SK-N-SH treated with all-trans-retinoic acid at 6 μM for 48 hours (cell line): ENCODE data around the gene ABCA1.

Source experiments
- ATAC-seq: fragments of 200-7000 bp; cut with Tn5 transposase; 3 replicates; pipeline ENCODE4 v1.9.1; 2020; ENCODE audit warnings: mild to moderate bottlenecking, moderate library complexity
- ARNTL ChIP-seq: fragments of 450-650 bp; formaldehyde crosslinking; IDR thresholded peaks from 2 replicates; pipeline ENCODE4 v1.5.0; 2020; ENCODE audit warnings: low read depth, mild to moderate bottlenecking, moderate library complexity, borderline replicate concordance
- BACH2 ChIP-seq: fragments of 250-450 bp; sonication (Bioruptor Pico); IDR thresholded peaks from 2 replicates; pipeline ENCODE4 v1.9.0; 2021; ENCODE audit warnings: mild to moderate bottlenecking, borderline replicate concordance
- CSDC2 ChIP-seq: fragments of 250-450 bp; sonication (Bioruptor Pico); IDR thresholded peaks from 2 replicates; pipeline ENCODE4 v1.5.0; 2020; ENCODE audit warnings: mild to moderate bottlenecking, moderate library complexity
- ESRRG ChIP-seq: fragments of 250-450 bp; sonication (Bioruptor Pico); IDR thresholded peaks from 2 replicates; pipeline ENCODE4 v1.6.1; 2021; ENCODE audit warnings: mild to moderate bottlenecking
- GLIS3 ChIP-seq: fragments of 250-450 bp; sonication (Bioruptor Pico); IDR thresholded peaks from 2 replicates; pipeline ENCODE4 v1.5.0; 2020; ENCODE audit warnings: mild to moderate bottlenecking, moderate library complexity
- ISL1 ChIP-seq: fragments of 250-450 bp; sonication (Bioruptor Pico); IDR thresholded peaks from 2 replicates; pipeline ENCODE4 v2.1.2; 2022; ENCODE audit warnings: mild to moderate bottlenecking, moderate library complexity
- OSR1 ChIP-seq: fragments of 250-450 bp; sonication (Bioruptor Pico); IDR thresholded peaks from 2 replicates; pipeline ENCODE4 v1.8.0; 2022; ENCODE audit warnings: moderate library complexity, mild to moderate bottlenecking, inconsistent platforms
- PPARA ChIP-seq: fragments of 250-450 bp; sonication (Bioruptor Pico); IDR thresholded peaks from 2 replicates; pipeline ENCODE4 v1.5.0; 2020; ENCODE audit warnings: mild to moderate bottlenecking, borderline replicate concordance
- RARB ChIP-seq: fragments of 250-450 bp; sonication (Bioruptor Pico); IDR thresholded peaks from 2 replicates; pipeline ENCODE4 v1.8.0; 2021; ENCODE audit warnings: mild to moderate bottlenecking, moderate library complexity
- SNAI2 ChIP-seq: fragments of 250-450 bp; sonication (Bioruptor Pico); IDR thresholded peaks from 2 replicates; pipeline ENCODE4 v1.5.0; 2020; ENCODE audit warnings: mild to moderate bottlenecking, moderate library complexity
- TCF4 ChIP-seq: fragments of 250-450 bp; sonication (Bioruptor Pico); IDR thresholded peaks from 2 replicates; pipeline ENCODE4 v1.8.0; 2021; ENCODE audit warnings: mild to moderate bottlenecking, moderate library complexity, borderline replicate concordance
- TOX ChIP-seq: fragments of 250-450 bp; sonication (Bioruptor Pico); IDR thresholded peaks from 2 replicates; pipeline ENCODE4 v1.8.0; 2021; ENCODE audit warnings: mild to moderate bottlenecking, moderate library complexity, borderline replicate concordance
- ZC3H10 ChIP-seq: fragments of 250-450 bp; sonication (Bioruptor Pico); IDR thresholded peaks from 2 replicates; pipeline ENCODE4 v1.5.1; 2021; ENCODE audit warnings: mild to moderate bottlenecking, moderate library complexity
- ZFP3 ChIP-seq: fragments of 250-450 bp; sonication (Bioruptor Pico); IDR thresholded peaks from 2 replicates; pipeline ENCODE4 v1.5.0; 2020; ENCODE audit warnings: mild to moderate bottlenecking, moderate library complexity
- ZFP30 ChIP-seq: fragments of 450-650 bp; formaldehyde crosslinking; IDR thresholded peaks from 2 replicates; pipeline ENCODE4 v1.5.0; 2022; ENCODE audit warnings: mild to moderate bottlenecking, moderate library complexity
- ZNF565 ChIP-seq: fragments of 450-650 bp; formaldehyde crosslinking; conservative IDR thresholded peaks from 2 replicates; pipeline ENCODE4 v1.5.0; 2020; ENCODE audit warnings: low read depth, mild to moderate bottlenecking, moderate library complexity
- ZNF70 ChIP-seq: fragments of 450-650 bp; formaldehyde crosslinking; IDR thresholded peaks from 2 replicates; pipeline ENCODE4 v1.5.0; 2020; ENCODE audit warnings: mild to moderate bottlenecking, moderate library complexity
- TF ChIP-seq, protein P1 (sequence below): fragments of 250-450 bp; sonication (Bioruptor Pico); IDR thresholded peaks from 2 replicates; pipeline ENCODE4 v1.5.0; 2020; ENCODE audit warnings: mild to moderate bottlenecking, moderate library complexity
- TF ChIP-seq, protein P2 (sequence below): fragments of 250-450 bp; sonication (Bioruptor Pico); IDR thresholded peaks from 2 replicates; pipeline ENCODE4 v1.8.0; 2020; ENCODE audit warnings: mild to moderate bottlenecking, moderate library complexity, borderline replicate concordance
- TF ChIP-seq, protein P3 (sequence below): fragments of 250-450 bp; sonication (Bioruptor Pico); IDR thresholded peaks from 2 replicates; pipeline ENCODE4 v1.5.1; 2021; ENCODE audit warnings: mild to moderate bottlenecking, moderate library complexity

ABCA1 gene

DNA sequence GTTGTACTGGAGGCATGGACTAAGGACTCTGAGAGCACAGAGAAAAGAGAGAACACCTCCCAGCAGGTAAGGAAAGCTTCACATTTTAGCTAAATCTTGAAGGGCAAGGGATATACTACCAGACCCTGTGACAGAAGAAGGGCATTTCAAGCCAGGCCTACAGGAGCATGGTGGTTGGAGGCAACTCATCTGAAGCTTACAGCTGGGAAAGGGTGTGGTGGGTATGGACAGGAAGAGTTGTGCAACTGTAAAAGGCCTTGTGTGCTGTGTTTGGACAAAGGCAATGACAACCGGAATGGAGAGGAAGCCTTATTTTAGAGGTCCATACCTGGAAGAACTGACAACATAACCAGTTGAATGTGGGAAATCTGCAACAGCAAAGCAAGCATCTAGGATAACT is 132.9 kb downstream of the ABCA1 start:
- no peak for ATAC-seq
- TF ChIP-seq TCF4 (CRISPR knock-in tag) (no peak), TOX (CRISPR knock-in tag) (no peak), ZFP30 (CRISPR knock-in tag) (no peak), ISL1 (no peak), CSDC2 (CRISPR knock-in tag) (no peak), ZFP3 (CRISPR knock-in tag) (no peak), ZC3H10 (no peak)
- TF ChIP-seq, protein P1, sequence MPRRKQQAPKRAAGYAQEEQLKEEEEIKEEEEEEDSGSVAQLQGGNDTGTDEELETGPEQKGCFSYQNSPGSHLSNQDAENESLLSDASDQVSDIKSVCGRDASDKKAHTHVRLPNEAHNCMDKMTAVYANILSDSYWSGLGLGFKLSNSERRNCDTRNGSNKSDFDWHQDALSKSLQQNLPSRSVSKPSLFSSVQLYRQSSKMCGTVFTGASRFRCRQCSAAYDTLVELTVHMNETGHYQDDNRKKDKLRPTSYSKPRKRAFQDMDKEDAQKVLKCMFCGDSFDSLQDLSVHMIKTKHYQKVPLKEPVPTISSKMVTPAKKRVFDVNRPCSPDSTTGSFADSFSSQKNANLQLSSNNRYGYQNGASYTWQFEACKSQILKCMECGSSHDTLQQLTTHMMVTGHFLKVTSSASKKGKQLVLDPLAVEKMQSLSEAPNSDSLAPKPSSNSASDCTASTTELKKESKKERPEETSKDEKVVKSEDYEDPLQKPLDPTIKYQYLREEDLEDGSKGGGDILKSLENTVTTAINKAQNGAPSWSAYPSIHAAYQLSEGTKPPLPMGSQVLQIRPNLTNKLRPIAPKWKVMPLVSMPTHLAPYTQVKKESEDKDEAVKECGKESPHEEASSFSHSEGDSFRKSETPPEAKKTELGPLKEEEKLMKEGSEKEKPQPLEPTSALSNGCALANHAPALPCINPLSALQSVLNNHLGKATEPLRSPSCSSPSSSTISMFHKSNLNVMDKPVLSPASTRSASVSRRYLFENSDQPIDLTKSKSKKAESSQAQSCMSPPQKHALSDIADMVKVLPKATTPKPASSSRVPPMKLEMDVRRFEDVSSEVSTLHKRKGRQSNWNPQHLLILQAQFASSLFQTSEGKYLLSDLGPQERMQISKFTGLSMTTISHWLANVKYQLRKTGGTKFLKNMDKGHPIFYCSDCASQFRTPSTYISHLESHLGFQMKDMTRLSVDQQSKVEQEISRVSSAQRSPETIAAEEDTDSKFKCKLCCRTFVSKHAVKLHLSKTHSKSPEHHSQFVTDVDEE (CRISPR knock-in tag) = no peak

DNA sequence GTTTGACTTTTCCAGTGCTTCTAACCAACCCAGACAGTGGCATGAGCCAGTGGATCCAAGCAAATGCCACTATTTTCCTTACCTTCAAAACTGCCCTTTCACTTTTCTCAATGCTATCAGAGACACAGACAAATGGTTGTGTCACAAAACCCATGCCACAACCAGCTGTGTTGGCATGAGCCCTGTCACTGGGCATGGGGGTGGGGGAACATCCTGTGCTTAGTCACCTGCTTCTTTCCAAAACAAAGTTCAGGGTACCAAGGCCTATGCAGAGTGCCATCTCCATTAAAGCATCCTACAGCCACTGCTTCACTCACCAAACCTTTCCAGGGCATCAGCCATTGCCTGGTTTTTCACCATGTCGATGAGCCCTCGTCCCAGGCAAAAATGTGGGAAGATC is 133.9 kb downstream of the ABCA1 start:
- no peak for ATAC-seq
- TF ChIP-seq BACH2 (CRISPR knock-in tag) (no peak), SNAI2 (no peak), ZNF565 (no peak), GLIS3 (CRISPR knock-in tag) (no peak), OSR1 (no peak), ZFP30 (CRISPR knock-in tag) (no peak), ZC3H10 (no peak), ISL1 (no peak), ZNF70 (CRISPR knock-in tag) (no peak), CSDC2 (CRISPR knock-in tag) (no peak)
- TF ChIP-seq, protein P2, sequence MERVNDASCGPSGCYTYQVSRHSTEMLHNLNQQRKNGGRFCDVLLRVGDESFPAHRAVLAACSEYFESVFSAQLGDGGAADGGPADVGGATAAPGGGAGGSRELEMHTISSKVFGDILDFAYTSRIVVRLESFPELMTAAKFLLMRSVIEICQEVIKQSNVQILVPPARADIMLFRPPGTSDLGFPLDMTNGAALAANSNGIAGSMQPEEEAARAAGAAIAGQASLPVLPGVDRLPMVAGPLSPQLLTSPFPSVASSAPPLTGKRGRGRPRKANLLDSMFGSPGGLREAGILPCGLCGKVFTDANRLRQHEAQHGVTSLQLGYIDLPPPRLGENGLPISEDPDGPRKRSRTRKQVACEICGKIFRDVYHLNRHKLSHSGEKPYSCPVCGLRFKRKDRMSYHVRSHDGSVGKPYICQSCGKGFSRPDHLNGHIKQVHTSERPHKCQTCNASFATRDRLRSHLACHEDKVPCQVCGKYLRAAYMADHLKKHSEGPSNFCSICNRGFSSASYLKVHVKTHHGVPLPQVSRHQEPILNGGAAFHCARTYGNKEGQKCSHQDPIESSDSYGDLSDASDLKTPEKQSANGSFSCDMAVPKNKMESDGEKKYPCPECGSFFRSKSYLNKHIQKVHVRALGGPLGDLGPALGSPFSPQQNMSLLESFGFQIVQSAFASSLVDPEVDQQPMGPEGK (CRISPR knock-in tag) = no peak
- TF ChIP-seq, protein P3, sequence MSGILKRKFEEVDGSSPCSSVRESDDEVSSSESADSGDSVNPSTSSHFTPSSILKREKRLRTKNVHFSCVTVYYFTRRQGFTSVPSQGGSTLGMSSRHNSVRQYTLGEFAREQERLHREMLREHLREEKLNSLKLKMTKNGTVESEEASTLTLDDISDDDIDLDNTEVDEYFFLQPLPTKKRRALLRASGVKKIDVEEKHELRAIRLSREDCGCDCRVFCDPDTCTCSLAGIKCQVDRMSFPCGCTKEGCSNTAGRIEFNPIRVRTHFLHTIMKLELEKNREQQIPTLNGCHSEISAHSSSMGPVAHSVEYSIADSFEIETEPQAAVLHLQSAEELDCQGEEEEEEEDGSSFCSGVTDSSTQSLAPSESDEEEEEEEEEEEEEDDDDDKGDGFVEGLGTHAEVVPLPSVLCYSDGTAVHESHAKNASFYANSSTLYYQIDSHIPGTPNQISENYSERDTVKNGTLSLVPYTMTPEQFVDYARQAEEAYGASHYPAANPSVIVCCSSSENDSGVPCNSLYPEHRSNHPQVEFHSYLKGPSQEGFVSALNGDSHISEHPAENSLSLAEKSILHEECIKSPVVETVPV = no peak

DNA sequence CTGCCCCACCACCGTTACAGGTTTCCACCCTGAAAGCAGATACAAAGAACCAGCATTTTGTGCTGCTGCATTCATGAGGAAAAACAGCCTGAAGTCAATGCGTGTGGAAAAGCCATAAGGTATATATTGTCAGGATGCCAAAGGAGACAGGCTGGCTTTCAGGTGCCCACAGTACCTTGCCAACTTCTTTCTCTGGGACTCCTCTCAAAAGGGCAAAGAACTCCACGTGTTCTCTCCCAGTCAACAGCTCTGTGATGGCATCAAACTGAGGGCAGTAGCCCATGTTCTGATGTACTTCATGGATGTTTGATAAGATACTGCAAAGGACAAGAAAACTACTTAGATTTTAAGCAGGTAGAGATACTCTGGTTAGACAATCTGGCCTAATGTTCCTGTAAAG is 139.7 kb downstream of the ABCA1 start:
- no peak for ATAC-seq
- TF ChIP-seq PPARA (no peak), ARNTL (CRISPR knock-in tag) (no peak), ZFP30 (CRISPR knock-in tag) (no peak), OSR1 (no peak), RARB (no peak), TOX (CRISPR knock-in tag) (no peak)
- TF ChIP-seq, protein P3 = no peak
- TF ChIP-seq, protein P2 (CRISPR knock-in tag) = no peak

DNA sequence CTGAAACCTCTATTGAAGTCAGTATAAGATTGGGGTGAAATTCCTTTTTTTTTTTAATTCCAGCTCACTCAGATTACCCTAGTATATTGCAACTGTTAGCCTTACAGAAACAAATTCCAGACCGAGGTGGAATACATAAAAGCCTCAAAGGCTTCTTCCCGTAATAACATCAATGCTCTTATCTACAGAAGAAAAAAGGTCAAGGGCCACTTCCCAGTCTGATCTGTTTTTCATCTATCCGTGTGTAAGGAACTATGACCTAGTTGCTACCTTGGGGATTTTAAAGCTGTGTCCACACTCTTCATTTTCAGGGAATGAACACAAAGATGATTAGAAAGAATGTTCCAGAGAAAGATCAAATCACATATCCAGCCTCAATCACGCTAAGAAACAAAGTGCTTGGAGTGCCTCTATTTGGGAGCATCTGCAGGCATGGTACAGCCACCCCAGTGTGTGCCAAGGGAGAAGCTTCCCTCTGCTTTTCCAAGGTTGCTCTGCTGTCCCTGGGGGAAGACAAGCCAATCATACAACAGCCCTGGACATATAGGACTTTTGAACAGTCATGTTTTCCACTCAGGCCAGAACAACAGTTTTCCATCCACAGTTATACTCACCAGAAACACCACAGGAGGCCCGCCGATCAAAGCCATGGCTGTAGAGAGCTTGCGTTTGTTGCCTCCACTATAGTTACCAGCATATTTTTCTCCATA is 140.5 kb downstream of the ABCA1 start:
- TF ChIP-seq ZFP30 (CRISPR knock-in tag) (no peak), TCF4 (CRISPR knock-in tag) (no peak), SNAI2 (no peak), CSDC2 (CRISPR knock-in tag) (no peak), ZNF70 (CRISPR knock-in tag) (no peak), ZC3H10 (no peak), BACH2 (CRISPR knock-in tag) (no peak), ISL1 (no peak), OSR1 (no peak), GLIS3 (CRISPR knock-in tag) (no peak), ESRRG (CRISPR knock-in tag) (no peak), ZNF565 (no peak)
- TF ChIP-seq, protein P2 (CRISPR knock-in tag) = no peak
- no peak for ATAC-seq
